Colonic mucosa (tissue), 4 donors: ENCODE results near the gene GNAQ. TPM values are rescaled to one million over a fixed set of nuclear protein-coding genes. Genes with fewer than 3 reads are reported as not detected.

Experiments used
- DNase-seq: peaks from one replicate; pipeline ENCODE4 v3.0.0-alpha.2; 2020
- H3K27ac ChIP-seq: fragments of 200-600 bp; one replicate; pipeline ENCODE4 v1.8.0; 2021
- H3K27me3 ChIP-seq: fragments of 200-600 bp; one replicate; pipeline ENCODE4 v1.8.0; 2021
- H3K36me3 ChIP-seq: fragments of 200-600 bp; one replicate; pipeline ENCODE4 v1.8.0; 2021
- H3K4me1 ChIP-seq: fragments of 200-600 bp; one replicate; pipeline ENCODE4 v1.8.0; 2021; ENCODE audit warnings: mild to moderate bottlenecking
- H3K4me3 ChIP-seq: fragments of 200-600 bp; one replicate; pipeline ENCODE4 v1.8.0; 2021
- H3K9ac ChIP-seq, 2 donors: one replicate each; pipeline ENCODE4 v1.7.0; 2013; ENCODE audit warnings: control low read depth in 2 of 2, low read depth in 2 of 2, low read length in 2 of 2
- H3K9me3 ChIP-seq: fragments of 200-600 bp; one replicate; pipeline ENCODE4 v1.8.0; 2021
- CTCF ChIP-seq: fragments of 200-600 bp; IDR thresholded peaks from one replicate; pipeline ENCODE4 v1.8.0; 2022; ENCODE audit warnings: antibody characterized with exemption, mild to moderate bottlenecking
- intact Hi-C: fragments of 100-400 bp; cut with DNase I; formaldehyde crosslinking; loops from one replicate; pipeline ENCODE4 v1.14.1; 2022
- total RNA-seq, 2 donors: library from RNA; stranded (reverse); fragmentation: NEBNext Ultra II Directional in 1 of 2; extraction: Animal tissue kit (Norgen Biotek cat#: 25700) in 1 of 2; gene quantifications; one replicate each; pipeline ENCODE4 v1.2.1, GENCODE V29; 2021
- donor health status: healthy.
- donor health status: DM: no; HTN: no; CAD: no.
- donor health status: DM: no; HTN: no; CAD: no.

GNAQ gene
- total RNA-seq, 2 donors from 2014 or later = 75.6 to 105 TPM

- Histone ChIP-seq H3K4me3 (no peak overlapping the region), H3K9me3 (no peaks in the 10 kb centered on the region), H3K36me3 (no peaks in the 10 kb centered on the region), H3K27me3 (no peaks in the 10 kb centered on the region), H3K27ac (no peak overlapping the region), H3K9ac (no peak overlapping the region), H3K4me1 (no peaks in the 10 kb centered on the region)
- DNase-seq = no peak
- intact Hi-C loops = no loop called here
- TF ChIP-seq CTCF = no peak
Measured at GRCh38 chr9:77747163-77747562, 284.4 kb downstream of the GNAQ start.

- no peak for DNase-seq
- no peak for TF ChIP-seq CTCF
- H3K4me3 ChIP-seq = no peak overlapping the region
- H3K4me1 ChIP-seq = no peaks in the 10 kb centered on the region
- H3K27me3 ChIP-seq = no peaks in the 10 kb centered on the region
- no peak overlapping the region for H3K27ac ChIP-seq
- intact Hi-C loops = no loop called here
- H3K9me3 ChIP-seq = no peaks in the 10 kb centered on the region
- H3K9ac ChIP-seq = no peak overlapping the region
- H3K36me3 ChIP-seq = no peaks in the 10 kb centered on the region
Measured at GRCh38 chr9:77744841-77745430, 286.7 kb downstream of the GNAQ start.

GRCh38 chr9:77743386-77743785 is 288.2 kb downstream of the GNAQ start:
- DNase-seq = no peak
- no peak overlapping the region for H3K9ac ChIP-seq
- H3K36me3 ChIP-seq = no peaks in the 10 kb centered on the region
- no peak overlapping the region for H3K4me3 ChIP-seq
- intact Hi-C loops = no loop called here
- no peak overlapping the region for H3K27ac ChIP-seq
- H3K9me3 ChIP-seq = no peaks in the 10 kb centered on the region
- no peaks in the 10 kb centered on the region for H3K27me3 ChIP-seq
- no peak for TF ChIP-seq CTCF
- H3K4me1 ChIP-seq = no peaks in the 10 kb centered on the region

GRCh38 chr9:77738932-77739331 is 292.7 kb downstream of the GNAQ start:
- no peaks in the 10 kb centered on the region for H3K4me1 ChIP-seq
- no peaks in the 10 kb centered on the region for H3K36me3 ChIP-seq
- no peak overlapping the region for H3K4me3 ChIP-seq
- no peak overlapping the region for H3K27ac ChIP-seq
- intact Hi-C loops = no loop called here
- TF ChIP-seq CTCF = no peak
- no peak for DNase-seq
- H3K27me3 ChIP-seq = no peaks in the 10 kb centered on the region
- no peak overlapping the region for H3K9ac ChIP-seq
- no peaks in the 10 kb centered on the region for H3K9me3 ChIP-seq

- no peak for DNase-seq
- no peak for TF ChIP-seq CTCF
- Histone ChIP-seq H3K27ac (no peak overlapping the region), H3K9me3 (no peaks in the 10 kb centered on the region), H3K4me3 (no peak overlapping the region), H3K36me3 (no peaks in the 10 kb centered on the region), H3K27me3 (no peaks in the 10 kb centered on the region), H3K9ac (no peak overlapping the region), H3K4me1 (no peaks in the 10 kb centered on the region)
- intact Hi-C loops = no loop called here
Measured at GRCh38 chr9:77735494-77735893, 296.1 kb downstream of the GNAQ start.
